ENCODE measurements around the gene ATG7.

GRCh38 chr3:11551036-11551435, 278.8 kb downstream of the ATG7 start:
- TF ChIP-seq CTCF (IDR thresholded peaks at IDR 0.05) (no peak), POLR2A (IDR thresholded peaks at IDR 0.05) (no peak)

Measured in thyroid gland (tissue), 4 donors.